ENCODE data around the gene LRRC41. TPM values are rescaled to one million over a fixed set of nuclear protein-coding genes. Genes with fewer than 3 reads are reported as not detected.

Gene LRRC41, protein sequence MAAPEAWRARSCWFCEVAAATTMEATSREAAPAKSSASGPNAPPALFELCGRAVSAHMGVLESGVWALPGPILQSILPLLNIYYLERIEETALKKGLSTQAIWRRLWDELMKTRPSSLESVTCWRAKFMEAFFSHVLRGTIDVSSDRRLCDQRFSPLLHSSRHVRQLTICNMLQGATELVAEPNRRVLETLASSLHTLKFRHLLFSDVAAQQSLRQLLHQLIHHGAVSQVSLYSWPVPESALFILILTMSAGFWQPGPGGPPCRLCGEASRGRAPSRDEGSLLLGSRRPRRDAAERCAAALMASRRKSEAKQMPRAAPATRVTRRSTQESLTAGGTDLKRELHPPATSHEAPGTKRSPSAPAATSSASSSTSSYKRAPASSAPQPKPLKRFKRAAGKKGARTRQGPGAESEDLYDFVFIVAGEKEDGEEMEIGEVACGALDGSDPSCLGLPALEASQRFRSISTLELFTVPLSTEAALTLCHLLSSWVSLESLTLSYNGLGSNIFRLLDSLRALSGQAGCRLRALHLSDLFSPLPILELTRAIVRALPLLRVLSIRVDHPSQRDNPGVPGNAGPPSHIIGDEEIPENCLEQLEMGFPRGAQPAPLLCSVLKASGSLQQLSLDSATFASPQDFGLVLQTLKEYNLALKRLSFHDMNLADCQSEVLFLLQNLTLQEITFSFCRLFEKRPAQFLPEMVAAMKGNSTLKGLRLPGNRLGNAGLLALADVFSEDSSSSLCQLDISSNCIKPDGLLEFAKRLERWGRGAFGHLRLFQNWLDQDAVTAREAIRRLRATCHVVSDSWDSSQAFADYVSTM
- total RNA-seq (10 to 100 TPM; 48.5 to 49.1 TPM), polyA plus RNA-seq (10 to 100 TPM; 13.4 to 39.8 TPM)
- long read RNA-seq, donor 1, full-length matches to known transcripts = 217 of 295 reads
- long read RNA-seq, donor 1, partial matches to known transcripts = 46 of 295 reads
- long read RNA-seq, donor 1, other reads (novel, unspliced or antisense) = 32 of 295 reads
- long read RNA-seq, donor 2, full-length matches to known transcripts = 39 of 73 reads
- long read RNA-seq, donor 2, partial matches to known transcripts = 25 of 73 reads
- long read RNA-seq, donor 2, other reads (novel, unspliced or antisense) = 9 of 73 reads

- DNase-seq (peak; percentile 96 to 98), ATAC-seq (ENCODE audit: low FRiP score) (peak; percentile 96)
- intact Hi-C loops (cut with DNase I) = loop anchor here (1.0 to 5.0 kb wide), 3 partner anchors 37 to 56 kb away; partner anchors contain the start of genes NSUN4 (in 1 of the 2) and RAD54L (in 1 of the 2)
- Histone ChIP-seq H3K36me3 (ENCODE audit: control insufficient read depth in 1 of 2, insufficient read depth in 2 of 2, low read length in 1 of 2) (no peaks in the 10 kb centered on the region), H3K27me3 (ENCODE audit: control insufficient read depth in 1 of 2, insufficient read depth in 2 of 2, low read length in 1 of 2) (no peaks in the 10 kb centered on the region), H3K4me3 (ENCODE audit: low read length in 2 of 2) (peak within 1 kb of the TSS; percentile 83 to 86), H3K4me1 (ENCODE audit: control insufficient read depth in 1 of 2, insufficient read depth in 2 of 2, low read length in 2 of 2) (no peaks in the 10 kb centered on the region), H3K27ac (ENCODE audit: low read depth in 1 of 2, low read length in 2 of 2) (peak within 1 kb of the TSS; percentile 87 to 93), H3K9me3 (ENCODE audit: control insufficient read depth, low read length) (no peaks in the 10 kb centered on the region)
- WGBS, 2 donors = 0% methylated on average over 60 to 61 of the region's 61 CpGs
Observed at GRCh38 chr1:46303038-46303871, at the start of gene LRRC41, which contains the start of gene UQCRH. LRRC41 (minus strand) TSS chr1:46303616; CDS start chr1:46303322, 294 bp downstream. UQCRH (plus strand) TSS chr1:46303698; CDS start chr1:46303767, 69 bp downstream.

GRCh38 chr1:46352363-46352762 is 48.9 kb upstream of the LRRC41 start:
- Histone ChIP-seq H3K4me3 (ENCODE audit: low read length in 2 of 2) (no peak overlapping the region), H3K27ac (ENCODE audit: low read depth in 1 of 2, low read length in 2 of 2) (no peak overlapping the region), H3K36me3 (ENCODE audit: control insufficient read depth in 1 of 2, insufficient read depth in 2 of 2, low read length in 1 of 2) (peaks cover 6 to 7% of the 10 kb centered on the region in 2 donors), H3K9me3 (ENCODE audit: control insufficient read depth, low read length) (no peaks in the 10 kb centered on the region), H3K4me1 (ENCODE audit: control insufficient read depth in 1 of 2, insufficient read depth in 2 of 2, low read length in 2 of 2) (no peaks in the 10 kb centered on the region), H3K27me3 (ENCODE audit: control insufficient read depth in 1 of 2, insufficient read depth in 2 of 2, low read length in 1 of 2) (no peaks in the 10 kb centered on the region)
- DNase-seq (no peak), ATAC-seq (ENCODE audit: low FRiP score) (no peak)
- intact Hi-C loops (cut with DNase I) = no loop called here
- WGBS, 2 donors = 83 to 85% methylated on average over 2 of the region's 2 CpGs

GRCh38 chr1:46345281-46345680 is 41.9 kb upstream of the LRRC41 start:
- Histone ChIP-seq H3K9me3 (ENCODE audit: control insufficient read depth, low read length) (no peaks in the 10 kb centered on the region), H3K27me3 (ENCODE audit: control insufficient read depth in 1 of 2, insufficient read depth in 2 of 2, low read length in 1 of 2) (no peaks in the 10 kb centered on the region), H3K4me1 (ENCODE audit: control insufficient read depth in 1 of 2, insufficient read depth in 2 of 2, low read length in 2 of 2) (no peaks in the 10 kb centered on the region), H3K36me3 (ENCODE audit: control insufficient read depth in 1 of 2, insufficient read depth in 2 of 2, low read length in 1 of 2) (peaks cover 0 to 8% of the 10 kb centered on the region in 2 donors), H3K4me3 (ENCODE audit: low read length in 2 of 2) (no peak overlapping the region), H3K27ac (ENCODE audit: low read depth in 1 of 2, low read length in 2 of 2) (no peak overlapping the region)
- ATAC-seq (ENCODE audit: low FRiP score) = no peak
- no peak for DNase-seq
- intact Hi-C loops (cut with DNase I) = loop anchor here in 1 of 2 donors (5.0 kb wide), 1 partner anchor 43 kb away; the partner anchor contains the start of genes LRRC41 and UQCRH

DNA sequence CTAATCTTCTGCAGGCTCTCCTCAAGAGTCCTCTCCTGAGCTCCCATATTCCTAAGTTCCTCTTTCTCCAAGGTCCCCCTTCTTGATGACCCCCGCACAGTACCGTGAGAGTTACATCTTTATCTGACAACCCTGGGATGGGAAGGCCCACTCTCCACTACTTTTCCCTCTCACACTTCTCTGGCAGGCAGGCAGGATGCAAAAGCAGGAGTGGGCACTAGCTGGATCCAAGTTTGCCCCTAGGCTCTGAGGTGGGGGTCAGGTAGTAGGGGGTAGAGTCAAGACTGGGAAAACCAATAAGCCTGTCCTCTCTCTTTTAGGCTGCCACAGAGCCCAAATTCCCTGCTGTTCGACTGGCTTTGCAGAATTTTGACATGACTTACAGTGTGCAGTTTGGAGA is 41.1 kb upstream of the LRRC41 start:
- ATAC-seq (ENCODE audit: low FRiP score) (no peak), DNase-seq (no peak)
- Histone ChIP-seq H3K9me3 (ENCODE audit: control insufficient read depth, low read length) (no peaks in the 10 kb centered on the region), H3K4me1 (ENCODE audit: control insufficient read depth in 1 of 2, insufficient read depth in 2 of 2, low read length in 2 of 2) (no peaks in the 10 kb centered on the region), H3K27ac (ENCODE audit: low read depth in 1 of 2, low read length in 2 of 2) (no peak overlapping the region), H3K36me3 (ENCODE audit: control insufficient read depth in 1 of 2, insufficient read depth in 2 of 2, low read length in 1 of 2) (peaks cover 0 to 6% of the 10 kb centered on the region in 2 donors), H3K27me3 (ENCODE audit: control insufficient read depth in 1 of 2, insufficient read depth in 2 of 2, low read length in 1 of 2) (no peaks in the 10 kb centered on the region), H3K4me3 (ENCODE audit: low read length in 2 of 2) (no peak overlapping the region)
- 82 to 84% methylated on average over 3 of the region's 3 CpGs for WGBS, 2 donors
- intact Hi-C loops (cut with DNase I) = loop anchor here (5.0 kb wide), 1 partner anchor 97 kb away; the partner anchor contains the start of gene RAD54L (in 2 of the 2)

GRCh38 chr1:46343705-46344104 is 40.3 kb upstream of the LRRC41 start:
- intact Hi-C loops (cut with DNase I) = loop anchor here (5.0 kb wide), 1 partner anchor 96 kb away; the partner anchor contains the start of gene RAD54L (in 2 of the 2)
- DNase-seq (no peak), ATAC-seq (ENCODE audit: low FRiP score) (no peak)
- Histone ChIP-seq H3K27me3 (ENCODE audit: control insufficient read depth in 1 of 2, insufficient read depth in 2 of 2, low read length in 1 of 2) (no peaks in the 10 kb centered on the region), H3K4me3 (ENCODE audit: low read length in 2 of 2) (no peak overlapping the region), H3K9me3 (ENCODE audit: control insufficient read depth, low read length) (no peaks in the 10 kb centered on the region), H3K4me1 (ENCODE audit: control insufficient read depth in 1 of 2, insufficient read depth in 2 of 2, low read length in 2 of 2) (no peaks in the 10 kb centered on the region), H3K27ac (ENCODE audit: low read depth in 1 of 2, low read length in 2 of 2) (no peak overlapping the region), H3K36me3 (ENCODE audit: control insufficient read depth in 1 of 2, insufficient read depth in 2 of 2, low read length in 1 of 2) (peaks cover 0 to 5% of the 10 kb centered on the region in 2 donors)
- 79 to 88% methylated on average over 4 of the region's 4 CpGs for WGBS, 2 donors

GRCh38 chr1:46343351-46343695 is 39.9 kb upstream of the LRRC41 start:
- Histone ChIP-seq H3K27ac (ENCODE audit: low read depth in 1 of 2, low read length in 2 of 2) (no peak overlapping the region), H3K36me3 (ENCODE audit: control insufficient read depth in 1 of 2, insufficient read depth in 2 of 2, low read length in 1 of 2) (peaks cover 0 to 5% of the 10 kb centered on the region in 2 donors), H3K4me3 (ENCODE audit: low read length in 2 of 2) (no peak overlapping the region), H3K4me1 (ENCODE audit: control insufficient read depth in 1 of 2, insufficient read depth in 2 of 2, low read length in 2 of 2) (no peaks in the 10 kb centered on the region), H3K9me3 (ENCODE audit: control insufficient read depth, low read length) (no peaks in the 10 kb centered on the region), H3K27me3 (ENCODE audit: control insufficient read depth in 1 of 2, insufficient read depth in 2 of 2, low read length in 1 of 2) (no peaks in the 10 kb centered on the region)
- no peak for ATAC-seq (ENCODE audit: low FRiP score)
- intact Hi-C loops (cut with DNase I) = loop anchor here (5.0 kb wide), 1 partner anchor 96 kb away; the partner anchor contains the start of gene RAD54L (in 2 of the 2)
- DNase-seq = no peak
- WGBS, 2 donors = 59 to 61% methylated on average over 4 of the region's 4 CpGs

DNA sequence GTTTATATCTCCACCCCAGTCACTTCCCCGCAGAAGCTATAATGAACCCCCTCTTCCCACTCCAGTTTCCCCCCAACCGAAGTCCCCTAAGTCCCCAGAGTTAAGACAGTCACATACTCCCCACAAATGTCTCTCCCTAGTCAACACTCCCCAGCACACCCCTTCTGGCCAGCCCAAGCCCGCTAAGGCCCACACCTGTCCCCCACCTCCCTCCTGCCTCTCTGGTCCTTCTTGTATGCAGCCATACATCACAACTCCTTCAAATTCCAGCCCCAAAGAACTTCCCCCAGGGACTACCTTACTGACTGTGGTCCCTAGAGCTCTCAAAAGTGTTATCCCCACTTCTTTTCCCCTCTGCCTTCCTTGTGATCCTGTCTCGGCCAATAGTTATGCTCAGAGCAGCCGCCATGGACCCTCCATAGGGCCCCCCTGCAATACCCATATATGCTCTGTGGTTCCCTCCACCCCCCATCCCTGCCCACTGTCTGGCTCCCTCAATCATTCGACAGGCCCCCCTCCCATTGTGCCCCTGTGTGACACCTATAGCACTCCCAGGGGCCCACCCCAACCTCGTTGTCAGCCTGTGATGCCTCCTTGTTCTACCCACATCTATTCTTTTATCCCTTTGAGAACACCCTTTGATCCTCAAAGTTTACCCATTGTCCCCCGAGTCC is 39.4 kb upstream of the LRRC41 start:
- no peaks in the 10 kb centered on the region for H3K9me3 ChIP-seq (ENCODE audit: control insufficient read depth, low read length)
- intact Hi-C loops (cut with DNase I) = loop anchor here (5.0 kb wide), 1 partner anchor 96 kb away; the partner anchor contains the start of gene RAD54L (in 2 of the 2)
- ATAC-seq (ENCODE audit: low FRiP score) = no peak
- no peak overlapping the region for H3K27ac ChIP-seq (ENCODE audit: low read depth in 1 of 2, low read length in 2 of 2)
- no peaks in the 10 kb centered on the region for H3K27me3 ChIP-seq (ENCODE audit: control insufficient read depth in 1 of 2, insufficient read depth in 2 of 2, low read length in 1 of 2)
- no peak overlapping the region for H3K4me3 ChIP-seq (ENCODE audit: low read length in 2 of 2)
- 77 to 92% methylated on average over 8 of the region's 8 CpGs for WGBS, 2 donors
- no peak for DNase-seq
- peaks cover 0 to 5% of the 10 kb centered on the region in 2 donors for H3K36me3 ChIP-seq (ENCODE audit: control insufficient read depth in 1 of 2, insufficient read depth in 2 of 2, low read length in 1 of 2)
- H3K4me1 ChIP-seq (ENCODE audit: control insufficient read depth in 1 of 2, insufficient read depth in 2 of 2, low read length in 2 of 2) = no peaks in the 10 kb centered on the region

Measured in aorta (tissue), 5 donors.